HUES6 (cell line): ENCODE measurements around the gene SMTNL1.
"Not testable (repeated sequence)": the region's sequence is repeated elsewhere in the genome, so short reads cannot be mapped to it uniquely, and the experiment has no call there.

Source experiments
- H3K27ac ChIP-seq: 2 replicates; pipeline ENCODE4 v1.7.0; 2013; ENCODE audit warnings: low read depth, mild to moderate bottlenecking, low read length, inconsistent platforms
- H3K27me3 ChIP-seq: 2 replicates; pipeline ENCODE4 v1.6.1; 2013; ENCODE audit warnings: low read length; ENCODE audit not compliant: control insufficient read depth, insufficient read depth
- H3K36me3 ChIP-seq: 2 replicates; pipeline ENCODE4 v1.6.1; 2013; ENCODE audit warnings: low read length; ENCODE audit not compliant: control insufficient read depth, insufficient read depth
- H3K4me1 ChIP-seq: 2 replicates; pipeline ENCODE4 v1.6.1; 2013; ENCODE audit warnings: low read length; ENCODE audit not compliant: control insufficient read depth, insufficient read depth
- H3K4me3 ChIP-seq: 2 replicates; pipeline ENCODE4 v1.5.1; 2013; ENCODE audit warnings: low read depth, low read length
- H3K9ac ChIP-seq: one replicate; pipeline ENCODE4 v1.6.1; 2013; ENCODE audit warnings: mild to moderate bottlenecking, low read length
- H3K9me3 ChIP-seq: 2 replicates; pipeline ENCODE4 v1.6.1; 2013; ENCODE audit warnings: low read depth, low read length; ENCODE audit not compliant: control insufficient read depth, insufficient read depth

Gene SMTNL1

GRCh38 chr11:57529012-57529411 lies 8.4 kb upstream of the SMTNL1 start:
- H3K9ac ChIP-seq, result no peak overlapping the region
- H3K36me3 ChIP-seq, result peaks cover 9% of the 10 kb centered on the region
- H3K9me3 ChIP-seq, result no peaks in the 10 kb centered on the region; the same call in 1 of the 2 replicates
- peaks cover 15% of the 10 kb centered on the region for H3K4me1 ChIP-seq
- no peak overlapping the region for H3K4me3 ChIP-seq
- H3K27ac ChIP-seq, result no peak overlapping the region
- H3K27me3 ChIP-seq, result no peaks in the 10 kb centered on the region

GRCh38 chr11:57530215-57530595 lies 7.2 kb upstream of the SMTNL1 start:
- Histone ChIP-seq H3K27me3 (no peaks in the 10 kb centered on the region), H3K4me1 (peaks cover 15% of the 10 kb centered on the region), H3K9ac (peak overlapping the region; percentile 78), H3K36me3 (peaks cover 9% of the 10 kb centered on the region), H3K4me3 (peak overlapping the region; percentile 80), H3K9me3 (no peaks in the 10 kb centered on the region), H3K27ac (peak overlapping the region; percentile 18; the same call in 1 of the 2 replicates)

- Histone ChIP-seq H3K27ac (peak within 1 kb of the TSS; percentile 18; the same call in 1 of the 2 replicates), H3K4me3 (peak within 1 kb of the TSS; percentile 80), H3K27me3 (no peaks in the 10 kb centered on the region), H3K36me3 (peaks cover 9% of the 10 kb centered on the region), H3K9ac (peak within 1 kb of the TSS; percentile 78), H3K9me3 (no peaks in the 10 kb centered on the region), H3K4me1 (peaks cover 15% of the 10 kb centered on the region)
Measured at GRCh38 chr11:57530596-57531507, 6.5 kb upstream of the SMTNL1 start, which contains the start of gene TIMM10. Gene TIMM10 (minus strand): TSS chr11:57530754. CDS start chr11:57530189, 565 bp downstream.

- not testable (repeated sequence) for H3K4me3 ChIP-seq, H3K36me3 ChIP-seq, H3K27me3 ChIP-seq, H3K9ac ChIP-seq, H3K27ac ChIP-seq, H3K9me3 ChIP-seq
- peaks cover 14% of the 10 kb centered on the region for H3K4me1 ChIP-seq
Measured at GRCh38 chr11:57534449-57534848, 2.9 kb upstream of the SMTNL1 start.

- Histone ChIP-seq H3K9me3 (no peaks in the 10 kb centered on the region), H3K4me1 (peaks cover 22% of the 10 kb centered on the region), H3K36me3 (no peaks in the 10 kb centered on the region), H3K27me3 (peaks cover 4% of the 10 kb centered on the region; the same call in 1 of the 2 replicates), H3K4me3 (no peak overlapping the region), H3K9ac (no peak overlapping the region), H3K27ac (no peak overlapping the region)
Measured at GRCh38 chr11:57539342-57539741, 1.9 kb downstream of the SMTNL1 start.

- Histone ChIP-seq H3K4me3 (no peak overlapping the region), H3K9ac (no peak overlapping the region), H3K36me3 (no peaks in the 10 kb centered on the region), H3K9me3 (no peaks in the 10 kb centered on the region), H3K27me3 (peaks cover 4% of the 10 kb centered on the region; the same call in 1 of the 2 replicates), H3K27ac (no peak overlapping the region), H3K4me1 (peaks cover 22% of the 10 kb centered on the region)
Measured at GRCh38 chr11:57541169-57541568, 3.8 kb downstream of the SMTNL1 start.

- H3K27ac ChIP-seq, result no peak overlapping the region
- peaks cover 4% of the 10 kb centered on the region; the same call in 1 of the 2 replicates for H3K27me3 ChIP-seq
- no peak overlapping the region for H3K4me3 ChIP-seq
- H3K36me3 ChIP-seq, result no peaks in the 10 kb centered on the region
- peaks cover 20% of the 10 kb centered on the region for H3K4me1 ChIP-seq
- H3K9ac ChIP-seq, result no peak overlapping the region
- H3K9me3 ChIP-seq, result no peaks in the 10 kb centered on the region
Measured at GRCh38 chr11:57542582-57542981, 5.2 kb downstream of the SMTNL1 start.

GRCh38 chr11:57543593-57543992 lies 6.2 kb downstream of the SMTNL1 start:
- H3K36me3 ChIP-seq, result no peaks in the 10 kb centered on the region
- peaks cover 4% of the 10 kb centered on the region; the same call in 1 of the 2 replicates for H3K27me3 ChIP-seq
- no peak overlapping the region for H3K4me3 ChIP-seq
- H3K9me3 ChIP-seq, result no peaks in the 10 kb centered on the region
- no peak overlapping the region for H3K9ac ChIP-seq
- peaks cover 20% of the 10 kb centered on the region for H3K4me1 ChIP-seq
- no peak overlapping the region for H3K27ac ChIP-seq

GRCh38 chr11:57544566-57544965 lies 7.2 kb downstream of the SMTNL1 start:
- Histone ChIP-seq H3K4me3 (no peak overlapping the region), H3K27ac (no peak overlapping the region), H3K9ac (no peak overlapping the region), H3K36me3 (no peaks in the 10 kb centered on the region), H3K4me1 (peaks cover 20% of the 10 kb centered on the region), H3K27me3 (peaks cover 4% of the 10 kb centered on the region; the same call in 1 of the 2 replicates), H3K9me3 (no peaks in the 10 kb centered on the region)

GRCh38 chr11:57545883-57546282 lies 8.5 kb downstream of the SMTNL1 start:
- no peak overlapping the region for H3K4me3 ChIP-seq
- peaks cover 20% of the 10 kb centered on the region for H3K4me1 ChIP-seq
- H3K27me3 ChIP-seq, result peaks cover 4% of the 10 kb centered on the region; the same call in 1 of the 2 replicates
- H3K36me3 ChIP-seq, result peaks cover 8% of the 10 kb centered on the region; the same call in 1 of the 2 replicates
- no peak overlapping the region for H3K27ac ChIP-seq
- H3K9ac ChIP-seq, result no peak overlapping the region
- no peaks in the 10 kb centered on the region for H3K9me3 ChIP-seq

GRCh38 chr11:57546451-57546850 lies 9.1 kb downstream of the SMTNL1 start:
- Histone ChIP-seq H3K9ac (no peak overlapping the region), H3K9me3 (no peaks in the 10 kb centered on the region), H3K4me1 (peaks cover 20% of the 10 kb centered on the region), H3K27me3 (peaks cover 4% of the 10 kb centered on the region; the same call in 1 of the 2 replicates), H3K27ac (no peak overlapping the region), H3K36me3 (peaks cover 8% of the 10 kb centered on the region; the same call in 1 of the 2 replicates), H3K4me3 (no peak overlapping the region)
